Fibroblast of villous mesenchyme (primary cell): Measurements from ENCODE around the gene ZNF24. TPM values are rescaled to one million over a fixed set of nuclear protein-coding genes. Genes with fewer than 3 reads are reported as not detected.

Experiments used
- DNase-seq: peaks from one replicate; pipeline ENCODE4 v3.0.0-alpha.2; 2010; ENCODE audit warnings: low read depth
- H3K4me3 ChIP-seq: 2 replicates; pipeline ENCODE4 v1.5.1; 2011; ENCODE audit warnings: low read depth, mild to moderate bottlenecking, low read length
- CTCF ChIP-seq: IDR thresholded peaks from 2 replicates; pipeline ENCODE4 v1.5.1; 2012; ENCODE audit warnings: low read depth, mild to moderate bottlenecking, low read length; ENCODE audit not compliant: insufficient read depth
- total RNA-seq: library from RNA; depleted of rRNA; stranded (reverse); fragments of >200 nt; gene quantifications from 2 replicates; pipeline ENCODE4 v1.2.3, GENCODE V29; 2012

ZNF24 gene
- total RNA-seq, 1 donor: 41.0 TPM

- no peak for TF ChIP-seq CTCF
- peak overlapping the region; percentile 98 for H3K4me3 ChIP-seq
- DNase-seq: peak; percentile 14
Observed at GRCh38 chr18:35289293-35289692, 54.9 kb downstream of the ZNF24 start.

GRCh38 chr18:35284841-35285240 lies 59.4 kb downstream of the ZNF24 start:
- TF ChIP-seq CTCF: no peak
- no peak overlapping the region for H3K4me3 ChIP-seq
- no peak for DNase-seq

- no peak for DNase-seq
- no peak overlapping the region for H3K4me3 ChIP-seq
- no peak for TF ChIP-seq CTCF
Observed at GRCh38 chr18:35283923-35284794, 60.1 kb downstream of the ZNF24 start.

DNA sequence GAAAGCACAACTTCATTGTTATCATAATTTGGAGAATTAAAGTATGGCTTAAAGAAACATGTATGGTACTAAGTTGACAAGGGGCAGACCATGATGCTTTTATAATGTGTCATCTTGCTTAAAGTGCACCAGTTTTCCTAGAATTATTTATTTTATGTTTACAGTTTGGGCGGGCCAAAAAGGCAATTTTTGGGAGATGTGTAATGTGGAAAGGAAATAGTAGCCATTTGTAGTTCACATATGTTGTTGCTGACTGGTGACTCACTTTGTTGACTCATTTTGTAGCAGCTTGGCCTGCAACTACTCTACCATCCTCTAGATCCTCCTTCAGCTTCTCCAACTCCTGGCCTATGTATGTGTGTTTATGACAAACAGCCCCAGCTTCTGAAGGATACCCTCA lies 61.9 kb downstream of the ZNF24 start:
- DNase-seq: peak; percentile 90
- TF ChIP-seq CTCF: no peak
- no peak overlapping the region for H3K4me3 ChIP-seq

Other genes starting within 250 kb of the ZNF24 start
- gene ZNF397, start 103.4 kb downstream of the ZNF24 start, total RNA-seq: 8.2 and 10.0 TPM in 2 replicates
- 17.4 and 21.6 TPM in 2 replicates for gene ZSCAN30, start 54.2 kb downstream of the ZNF24 start, total RNA-seq
- gene ZNF396, start 32.9 kb upstream of the ZNF24 start, total RNA-seq: 0.64 and 1.3 TPM in 2 replicates
- gene INO80C, start 153.5 kb upstream of the ZNF24 start, total RNA-seq: 4.8 and 5.6 TPM in 2 replicates
- 56.7 and 82.9 TPM in 2 replicates for gene GALNT1, start 237.3 kb upstream of the ZNF24 start, total RNA-seq